GM12865 (cell line): ENCODE measurements around the gene NUP62.
A peak's percentile ranks its signal among the peaks of the same experiment; 100 is the strongest.

Experiments used
- DNase-seq: peaks from one replicate; pipeline ENCODE4 v3.0.0; 2010; ENCODE audit warnings: low read depth
- H3K4me3 ChIP-seq: 2 replicates; pipeline ENCODE4 v1.5.1; 2011; ENCODE audit warnings: mild to moderate bottlenecking, low read depth, low read length, control low read depth
- CTCF ChIP-seq: IDR thresholded peaks from 2 replicates; pipeline ENCODE4 v1.5.1; 2011; ENCODE audit warnings: low read length, control low read depth, low read depth, inconsistent platforms; ENCODE audit not compliant: insufficient read depth; ENCODE audit errors: missing control alignments

NUP62 gene

GRCh38 chr19:49954933-49955332, 25.6 kb upstream of the NUP62 start:
- TF ChIP-seq CTCF, result no peak
- no peak for DNase-seq
- H3K4me3 ChIP-seq, result no peak overlapping the region

GRCh38 chr19:49954092-49954829, 25.0 kb upstream of the NUP62 start:
- no peak overlapping the region for H3K4me3 ChIP-seq
- DNase-seq, result peak; percentile 32
- no peak for TF ChIP-seq CTCF

DNA sequence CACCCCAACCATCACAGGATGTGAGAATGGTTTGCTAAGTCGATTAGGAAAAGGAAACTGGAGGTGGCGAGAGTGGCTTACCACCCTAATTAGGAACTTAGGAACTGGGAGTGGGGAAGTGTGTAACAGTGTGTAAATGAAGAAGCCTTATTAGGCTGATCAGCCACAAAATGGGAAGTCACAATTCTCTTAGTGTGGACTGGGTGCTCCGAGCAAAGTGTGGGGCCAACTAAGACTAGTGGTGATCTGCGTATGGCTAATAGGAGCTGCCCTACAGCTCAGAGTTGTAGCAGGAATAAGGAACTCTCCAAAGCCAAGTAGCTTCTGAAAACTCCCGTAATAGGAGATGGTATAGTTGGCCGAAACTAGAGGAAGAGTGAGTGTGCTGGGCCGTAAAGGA, 24.1 kb upstream of the NUP62 start:
- no peak for TF ChIP-seq CTCF
- no peak overlapping the region for H3K4me3 ChIP-seq
- DNase-seq, result no peak

GRCh38 chr19:49952906-49953305, 23.6 kb upstream of the NUP62 start:
- no peak for TF ChIP-seq CTCF
- no peak for DNase-seq

GRCh38 chr19:49952479-49952836, 23.2 kb upstream of the NUP62 start:
- TF ChIP-seq CTCF, result no peak
- H3K4me3 ChIP-seq, result no peak overlapping the region
- DNase-seq, result no peak

More at GRCh38 chr19:49952906-49953305, 23.6 kb upstream of the NUP62 start:
- no peak overlapping the region for H3K4me3 ChIP-seq

DNA sequence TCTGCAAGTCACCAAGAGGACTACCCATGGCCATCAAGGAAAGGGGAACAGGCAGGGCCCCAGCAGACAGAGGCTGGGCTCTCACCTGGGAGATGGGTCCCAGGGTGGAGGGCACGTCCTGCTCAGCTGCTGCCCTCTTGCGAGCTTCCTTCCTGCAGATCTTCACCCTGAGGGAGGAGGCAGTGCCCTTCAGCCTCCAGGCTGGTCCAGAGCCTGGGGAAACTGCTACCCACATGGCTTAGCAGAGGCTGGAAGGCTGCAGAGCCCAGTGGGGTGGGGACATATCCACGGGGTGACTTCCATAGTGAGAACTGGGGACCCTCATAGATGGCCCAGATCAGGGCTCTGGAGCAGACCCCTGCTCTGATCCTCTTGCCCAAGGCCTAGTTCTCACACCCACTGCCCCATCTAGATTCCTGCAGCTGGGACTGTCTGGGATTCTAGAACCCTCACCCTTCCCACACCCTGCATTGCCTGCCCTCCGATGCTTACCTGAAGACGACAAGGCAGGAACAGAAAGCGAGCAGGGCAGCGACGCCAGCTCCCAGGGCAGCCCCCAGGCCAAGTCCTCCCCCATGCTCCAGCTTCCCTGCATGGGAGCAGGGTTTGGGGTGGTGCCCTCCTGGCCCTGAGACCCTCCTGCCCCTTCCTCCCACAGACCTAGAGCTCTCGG, 22.6 kb upstream of the NUP62 start:
- H3K4me3 ChIP-seq, result no peak overlapping the region
- no peak for TF ChIP-seq CTCF
- DNase-seq, result no peak
